GM18502 (cell line): Measurements from ENCODE around the gene SNX32.

Experiments
- ATAC-seq: cut with Tn5 transposase; IDR thresholded peaks from one replicate; pipeline ENCODE4 v1.9.1; 2021; ENCODE audit warnings: mild to moderate bottlenecking; ENCODE audit not compliant: unreplicated experiment, poor library complexity

The SNX32 gene

GRCh38 chr11:65796726-65797601 is 36.8 kb upstream of the SNX32 start:
- ATAC-seq = no peak

GRCh38 chr11:65797711-65798110 is 36.1 kb upstream of the SNX32 start:
- no peak for ATAC-seq

GRCh38 chr11:65798882-65799281 is 34.9 kb upstream of the SNX32 start:
- ATAC-seq = no peak

- ATAC-seq = no peak
Observed at GRCh38 chr11:65801153-65801987, 32.4 kb upstream of the SNX32 start.

- no peak for ATAC-seq
Observed at GRCh38 chr11:65802841-65803240, 30.9 kb upstream of the SNX32 start.

GRCh38 chr11:65803797-65804492 is 29.8 kb upstream of the SNX32 start:
- ATAC-seq = no peak

- no peak for ATAC-seq
Observed at GRCh38 chr11:65806979-65807378, 26.8 kb upstream of the SNX32 start.

- ATAC-seq = no peak
Observed at GRCh38 chr11:65808744-65809341, 24.9 kb upstream of the SNX32 start.

GRCh38 chr11:65809496-65809895 is 24.3 kb upstream of the SNX32 start:
- ATAC-seq = no peak

- no peak for ATAC-seq
Observed at GRCh38 chr11:65810046-65810868, 23.5 kb upstream of the SNX32 start.

- ATAC-seq = no peak
Observed at GRCh38 chr11:65811764-65812475, 21.8 kb upstream of the SNX32 start.

- ATAC-seq = no peak
Observed at GRCh38 chr11:65814131-65814985, 19.4 kb upstream of the SNX32 start.

- no peak for ATAC-seq
Observed at GRCh38 chr11:65814986-65815565, 18.7 kb upstream of the SNX32 start.

GRCh38 chr11:65816696-65817095 is 17.1 kb upstream of the SNX32 start:
- no peak for ATAC-seq

- ATAC-seq = no peak
Observed at GRCh38 chr11:65817312-65817834, 16.4 kb upstream of the SNX32 start.

GRCh38 chr11:65817835-65818680 is 15.7 kb upstream of the SNX32 start:
- ATAC-seq = peak; percentile 78

- ATAC-seq = no peak
Observed at GRCh38 chr11:65821107-65821506, 12.7 kb upstream of the SNX32 start.
